Measurements from ENCODE around the gene JAGN1.
"Not testable (repeated sequence)": the region's sequence is repeated elsewhere in the genome, so short reads cannot be mapped to it uniquely, and the experiment has no call there.

JAGN1 gene

GRCh38 chr3:9890249-9891071 lies at the start of gene JAGN1:
Gene JAGN1 (plus strand): TSS chr3:9890610. CDS start chr3:9890723, 113 bp downstream.
- peak; percentile 95 for DNase-seq (ENCODE audit: low spot score)

GRCh38 chr3:9841015-9841414 lies 49.4 kb upstream of the JAGN1 start:
- no peak for DNase-seq (ENCODE audit: low spot score)

- DNase-seq (ENCODE audit: low spot score), result peak; percentile 100
Observed at GRCh38 chr3:9843715-9844438, 46.5 kb upstream of the JAGN1 start, which contains the start of gene RPUSD3. Gene RPUSD3 (minus strand): TSS chr3:9844008. CDS start chr3:9843990, 18 bp downstream.

GRCh38 chr3:9846231-9846630 lies 44.2 kb upstream of the JAGN1 start:
- DNase-seq (ENCODE audit: low spot score), result no peak

GRCh38 chr3:9846931-9847488 lies 43.4 kb upstream of the JAGN1 start:
- no peak for DNase-seq (ENCODE audit: low spot score)

- not testable (repeated sequence) for DNase-seq (ENCODE audit: low spot score)
Observed at GRCh38 chr3:9847870-9848269, 42.5 kb upstream of the JAGN1 start.

GRCh38 chr3:9848860-9849259 lies 41.5 kb upstream of the JAGN1 start:
- not testable (repeated sequence) for DNase-seq (ENCODE audit: low spot score)

- not testable (repeated sequence) for DNase-seq (ENCODE audit: low spot score)
Observed at GRCh38 chr3:9851383-9851782, 39.0 kb upstream of the JAGN1 start.

GRCh38 chr3:9851926-9852325 lies 38.5 kb upstream of the JAGN1 start:
- not testable (repeated sequence) for DNase-seq (ENCODE audit: low spot score)

- no peak for DNase-seq (ENCODE audit: low spot score)
Observed at GRCh38 chr3:9852528-9852927, 37.9 kb upstream of the JAGN1 start.

- DNase-seq (ENCODE audit: low spot score), result not testable (repeated sequence)
Observed at GRCh38 chr3:9854291-9854940, 36.0 kb upstream of the JAGN1 start.

GRCh38 chr3:9855594-9855993 lies 34.8 kb upstream of the JAGN1 start:
- no peak for DNase-seq (ENCODE audit: low spot score)

- no peak for DNase-seq (ENCODE audit: low spot score)
Observed at GRCh38 chr3:9859530-9860025, 30.8 kb upstream of the JAGN1 start.

GRCh38 chr3:9861201-9861600 lies 29.2 kb upstream of the JAGN1 start:
- DNase-seq (ENCODE audit: low spot score), result no peak

GRCh38 chr3:9861626-9862130 lies 28.7 kb upstream of the JAGN1 start:
- DNase-seq (ENCODE audit: low spot score), result no peak

- peak; percentile 99 for DNase-seq (ENCODE audit: low spot score)
Observed at GRCh38 chr3:9862391-9863057, 27.9 kb upstream of the JAGN1 start.

- no peak for DNase-seq (ENCODE audit: low spot score)
Observed at GRCh38 chr3:9863058-9863772, 27.2 kb upstream of the JAGN1 start.

- DNase-seq (ENCODE audit: low spot score), result no peak
Observed at GRCh38 chr3:9864200-9864927, 26.0 kb upstream of the JAGN1 start.

- DNase-seq (ENCODE audit: low spot score), result not testable (repeated sequence)
Observed at GRCh38 chr3:9865125-9865637, 25.2 kb upstream of the JAGN1 start.

- DNase-seq (ENCODE audit: low spot score), result no peak
Observed at GRCh38 chr3:9866639-9867038, 23.8 kb upstream of the JAGN1 start.
